ENCODE data around the gene SLC25A12.
A peak's percentile ranks its signal among the peaks of the same experiment; 100 is the strongest.
"Not testable (repeated sequence)": the region's sequence is repeated elsewhere in the genome, so short reads cannot be mapped to it uniquely, and the experiment has no call there.

The SLC25A12 gene, protein sequence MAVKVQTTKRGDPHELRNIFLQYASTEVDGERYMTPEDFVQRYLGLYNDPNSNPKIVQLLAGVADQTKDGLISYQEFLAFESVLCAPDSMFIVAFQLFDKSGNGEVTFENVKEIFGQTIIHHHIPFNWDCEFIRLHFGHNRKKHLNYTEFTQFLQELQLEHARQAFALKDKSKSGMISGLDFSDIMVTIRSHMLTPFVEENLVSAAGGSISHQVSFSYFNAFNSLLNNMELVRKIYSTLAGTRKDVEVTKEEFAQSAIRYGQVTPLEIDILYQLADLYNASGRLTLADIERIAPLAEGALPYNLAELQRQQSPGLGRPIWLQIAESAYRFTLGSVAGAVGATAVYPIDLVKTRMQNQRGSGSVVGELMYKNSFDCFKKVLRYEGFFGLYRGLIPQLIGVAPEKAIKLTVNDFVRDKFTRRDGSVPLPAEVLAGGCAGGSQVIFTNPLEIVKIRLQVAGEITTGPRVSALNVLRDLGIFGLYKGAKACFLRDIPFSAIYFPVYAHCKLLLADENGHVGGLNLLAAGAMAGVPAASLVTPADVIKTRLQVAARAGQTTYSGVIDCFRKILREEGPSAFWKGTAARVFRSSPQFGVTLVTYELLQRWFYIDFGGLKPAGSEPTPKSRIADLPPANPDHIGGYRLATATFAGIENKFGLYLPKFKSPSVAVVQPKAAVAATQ
- 27.7 to 36.6 (median 34.3) reads per million in 4 experiments for total RNA-seq

DNA sequence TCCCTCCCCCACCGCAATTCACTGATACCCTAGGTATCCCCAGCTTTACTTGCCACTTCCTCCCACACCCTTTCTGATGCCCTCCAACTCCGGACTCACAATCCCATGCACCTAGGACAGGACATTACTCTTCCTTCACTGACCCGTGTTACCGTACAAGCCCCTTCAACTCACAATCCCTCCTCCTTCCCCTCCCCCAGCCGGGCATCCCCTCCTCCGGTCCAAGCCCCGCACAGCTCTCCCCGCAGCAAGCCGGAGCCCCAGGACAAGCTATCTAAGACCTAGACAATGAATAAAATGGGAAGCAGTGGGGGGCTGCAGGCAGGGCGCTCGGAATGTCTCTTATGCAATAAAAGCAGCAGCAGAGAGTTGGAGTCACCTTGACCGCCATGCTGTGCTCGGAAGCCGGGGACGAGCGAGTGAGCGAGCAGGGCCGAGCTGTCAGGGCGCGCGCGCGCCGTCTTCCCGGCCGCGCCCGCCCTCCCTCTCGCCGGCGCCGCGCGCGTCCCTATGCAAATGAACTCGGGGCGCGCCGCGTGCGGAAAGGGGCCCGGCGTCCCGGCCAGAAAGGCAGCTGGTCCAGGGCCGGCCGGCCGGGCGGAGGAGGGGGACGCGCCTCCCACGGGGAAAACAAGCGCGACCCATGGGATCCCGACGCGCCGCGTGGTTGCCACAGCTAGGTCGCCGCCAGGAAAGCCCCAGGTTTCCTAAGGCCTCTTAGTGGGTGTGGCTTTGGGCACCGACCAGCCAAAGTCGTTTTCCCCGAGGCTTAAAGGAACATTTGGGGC, at the start of gene SLC25A12:
Gene SLC25A12 (minus strand): TSS at position 421 of the 788 bp plus-strand sequence. CDS start 30 bp downstream, at position 391.
- peak; percentile 50 for DNase-seq

DNA sequence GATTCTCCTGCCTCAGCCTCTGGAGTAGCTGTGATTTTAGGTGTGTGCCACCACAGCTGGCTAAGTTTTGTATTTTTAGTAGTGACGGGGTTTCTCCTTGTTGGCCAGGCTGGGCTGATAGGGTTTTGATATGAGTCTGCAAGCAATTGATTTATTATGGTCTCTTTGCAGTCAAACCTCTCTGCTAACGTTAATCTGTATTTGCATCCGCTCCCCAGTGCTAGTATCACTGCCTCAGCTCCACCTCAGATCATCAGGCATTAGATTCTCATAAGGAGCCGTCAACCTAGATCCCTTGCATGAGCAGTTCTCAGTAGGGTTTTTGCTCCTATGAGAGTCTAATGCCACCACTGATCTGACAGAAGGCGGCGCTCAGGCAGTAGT, 47.3 kb upstream of the SLC25A12 start:
- DNase-seq, result no peak

DNA sequence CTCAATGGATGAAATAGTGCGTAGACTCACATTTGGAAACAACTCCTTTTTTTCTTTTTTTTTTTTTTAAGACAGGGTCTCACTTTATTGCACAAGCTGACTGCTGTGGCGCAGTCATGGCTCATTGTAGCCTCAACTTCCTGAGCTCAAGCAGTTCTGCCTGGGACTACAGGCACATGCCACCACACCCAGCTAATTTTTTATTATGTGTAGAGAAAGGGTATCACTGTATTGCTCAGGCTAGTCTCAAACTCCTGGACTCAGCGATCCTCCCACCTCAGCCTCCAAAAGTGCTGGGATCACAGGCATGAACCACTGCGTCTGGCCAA, 45.7 kb upstream of the SLC25A12 start:
- no peak for DNase-seq

GRCh38 chr2:171939058-171939742, 45.2 kb upstream of the SLC25A12 start:
- no peak for DNase-seq

- DNase-seq, result no peak
Observed at GRCh38 chr2:171930385-171930784, 36.3 kb upstream of the SLC25A12 start.

DNA sequence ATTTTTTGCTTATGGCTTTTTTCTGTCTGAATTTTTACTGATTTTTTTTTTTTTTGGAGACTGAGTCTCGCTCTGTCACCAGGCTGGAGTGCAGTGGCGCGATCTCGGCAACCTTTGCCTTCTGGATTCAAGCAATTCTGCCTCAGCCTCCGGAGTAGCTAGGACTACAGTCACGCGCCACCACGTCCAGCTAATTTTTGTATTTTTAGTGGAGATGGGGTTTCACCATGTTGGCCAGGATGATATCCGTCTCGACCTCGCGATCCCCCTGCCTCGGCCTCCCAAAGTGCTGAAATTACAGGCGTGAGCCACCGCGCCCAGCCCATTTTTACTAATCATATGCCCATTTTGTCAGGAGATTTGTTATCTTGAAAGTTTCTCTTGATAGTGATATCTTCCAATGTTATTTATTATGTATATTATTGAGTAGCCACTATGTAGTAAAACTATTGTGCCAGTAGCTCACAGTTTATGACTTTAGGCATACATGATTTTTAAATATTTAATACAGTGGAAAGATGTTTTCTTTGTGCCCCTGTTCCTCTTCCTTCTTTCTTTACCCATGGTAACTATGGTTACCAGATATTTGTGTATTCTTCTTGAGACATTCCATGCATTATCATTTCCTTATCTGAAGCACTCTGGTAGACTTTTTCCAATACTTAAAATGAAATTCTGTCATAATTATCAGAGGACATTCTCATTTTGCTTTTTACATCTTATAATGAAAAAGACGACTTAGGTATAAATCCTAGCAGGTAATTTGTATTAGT, 30.3 kb upstream of the SLC25A12 start:
- DNase-seq, result no peak

DNA sequence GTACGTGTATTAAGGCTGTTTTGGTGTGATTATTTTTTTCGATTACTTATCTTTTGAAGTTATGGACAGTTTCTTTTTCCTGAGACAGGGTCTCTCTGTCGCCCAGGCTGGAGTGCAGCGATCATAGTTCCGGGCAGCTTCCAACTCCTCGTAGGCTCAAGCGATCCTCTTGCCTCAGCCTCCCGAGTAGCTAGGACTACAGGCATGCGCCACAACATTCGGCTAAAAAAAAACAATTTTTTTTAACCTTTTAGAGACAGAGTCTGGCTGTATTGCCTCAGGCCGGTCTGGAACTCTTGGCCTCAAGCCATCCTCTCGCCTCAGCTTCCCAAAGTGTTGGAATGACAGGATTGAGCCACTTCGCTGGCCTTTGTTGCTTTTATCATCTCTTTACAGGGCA, 29.2 kb upstream of the SLC25A12 start:
- DNase-seq, result no peak

DNA sequence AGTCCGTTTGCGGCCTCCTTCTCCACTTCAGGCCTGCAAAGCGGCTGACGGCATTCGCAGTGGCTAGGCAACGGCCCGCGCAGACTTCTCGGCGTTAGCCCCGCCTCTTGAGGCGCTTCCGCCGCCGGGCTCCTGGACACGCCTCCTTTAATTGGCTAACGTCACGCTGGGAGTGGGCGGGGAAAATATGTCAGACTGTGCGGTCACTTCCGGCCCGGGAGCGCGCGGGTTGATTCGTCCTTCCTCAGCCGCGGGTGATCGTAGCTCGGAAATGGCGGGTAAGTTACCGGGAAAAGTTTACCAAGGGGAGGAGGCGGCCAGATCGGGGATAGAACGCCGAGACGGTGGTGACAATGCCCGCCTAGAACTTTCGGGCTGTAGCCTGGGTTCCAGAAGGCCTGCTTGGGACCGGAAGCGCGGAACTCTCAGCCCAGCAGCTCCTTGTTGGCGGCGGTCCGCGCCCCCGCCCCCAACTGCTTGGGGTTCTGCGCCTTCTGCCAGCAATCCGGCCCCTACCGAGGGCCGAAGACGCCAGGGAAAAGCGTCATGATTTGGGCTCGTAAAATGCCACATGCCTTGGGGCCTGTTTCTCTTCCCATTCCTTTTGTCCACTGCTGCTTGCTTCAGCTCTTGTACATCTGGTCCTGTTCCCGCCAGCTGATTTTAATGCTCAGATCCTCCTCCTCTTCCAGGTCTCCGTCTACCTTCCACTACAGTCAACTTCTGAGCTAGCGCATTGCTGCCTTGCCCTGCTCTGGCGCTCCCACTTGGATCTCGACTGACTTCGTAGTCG, 28.4 kb upstream of the SLC25A12 start, which contains the start of gene HAT1:
Gene HAT1 (plus strand): TSS at position 232 of the 793 bp plus-strand sequence. CDS start 40 bp downstream, at position 272.
- DNase-seq, result peak; percentile 95

- no peak for DNase-seq
Observed at GRCh38 chr2:171921970-171922229, 27.9 kb upstream of the SLC25A12 start.

DNA sequence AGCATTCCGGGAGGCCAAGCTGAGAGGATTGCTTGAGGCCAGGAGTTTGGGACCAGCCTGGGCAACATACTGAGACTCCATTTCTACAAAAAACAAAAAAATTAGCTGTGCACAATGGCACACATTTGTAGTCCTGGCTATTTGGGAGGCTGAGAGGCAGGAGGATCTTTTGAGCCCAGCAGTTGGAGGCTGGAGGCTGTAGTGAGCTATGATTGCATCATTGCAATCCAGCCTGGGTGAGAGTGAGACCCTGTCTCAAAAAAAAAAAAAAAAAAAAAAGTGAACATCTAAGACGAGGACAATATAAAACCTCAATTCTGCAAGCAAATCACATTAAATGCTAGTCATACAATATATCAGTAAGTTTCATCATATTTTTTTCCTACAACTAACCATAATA, 25.4 kb upstream of the SLC25A12 start:
- DNase-seq, result no peak

- no peak for DNase-seq
Observed at GRCh38 chr2:171913517-171913916, 19.5 kb upstream of the SLC25A12 start.

DNA sequence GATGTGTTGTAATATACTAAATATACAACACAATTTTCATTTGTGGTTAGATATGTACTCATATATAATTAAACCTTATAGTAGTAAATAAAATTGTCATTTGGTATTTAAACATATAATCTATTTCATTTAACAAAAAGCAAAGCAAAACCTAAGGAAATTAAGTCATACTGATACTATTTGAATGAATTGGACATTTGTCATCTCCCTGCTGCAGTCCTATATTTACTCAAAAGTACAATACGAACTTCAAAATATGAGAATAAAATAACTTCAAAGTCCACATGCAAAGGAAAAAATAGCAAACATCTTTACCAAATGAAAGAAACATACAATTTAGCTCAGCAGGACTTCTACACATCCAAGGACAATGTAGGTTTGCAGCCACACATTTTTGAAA, 16.4 kb upstream of the SLC25A12 start:
- no peak for DNase-seq

DNA sequence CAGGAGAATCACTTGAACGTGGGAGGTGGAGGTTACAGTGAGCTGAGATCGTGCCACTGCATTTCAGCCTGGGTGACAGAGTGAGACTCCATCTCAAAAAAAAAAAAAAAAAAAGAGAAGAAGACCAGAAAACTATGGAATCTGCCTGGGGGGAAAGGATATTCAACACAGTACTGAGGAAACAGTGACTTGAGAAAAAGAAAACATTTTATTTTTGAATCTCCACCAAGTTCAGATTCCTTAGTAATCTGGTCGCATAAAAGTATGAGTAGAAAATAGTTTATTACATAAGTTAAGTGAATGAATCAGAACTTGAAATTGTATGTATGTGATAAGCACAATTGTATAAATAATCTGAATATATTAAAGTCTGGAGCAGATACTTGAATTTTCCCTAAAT, 15.2 kb upstream of the SLC25A12 start:
- DNase-seq, result no peak

DNA sequence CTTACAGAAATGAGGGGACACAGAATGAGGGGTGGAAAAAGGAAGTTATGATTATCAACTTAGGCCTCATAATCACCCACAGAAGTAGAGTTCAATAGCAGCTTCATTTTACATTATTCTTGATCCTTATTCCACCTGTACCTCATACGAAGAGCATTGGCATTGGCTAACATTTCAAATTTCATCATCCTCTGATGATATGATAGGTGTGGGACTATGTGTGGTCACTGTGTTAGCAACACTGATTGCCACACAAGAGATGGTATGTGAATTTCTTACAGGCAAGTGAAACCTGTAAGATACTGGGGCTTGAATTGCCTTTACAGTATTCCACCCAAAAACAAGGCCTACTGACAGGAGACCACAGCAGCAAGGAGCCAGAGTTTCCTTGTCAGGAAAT, 14.2 kb upstream of the SLC25A12 start:
- no peak for DNase-seq

DNA sequence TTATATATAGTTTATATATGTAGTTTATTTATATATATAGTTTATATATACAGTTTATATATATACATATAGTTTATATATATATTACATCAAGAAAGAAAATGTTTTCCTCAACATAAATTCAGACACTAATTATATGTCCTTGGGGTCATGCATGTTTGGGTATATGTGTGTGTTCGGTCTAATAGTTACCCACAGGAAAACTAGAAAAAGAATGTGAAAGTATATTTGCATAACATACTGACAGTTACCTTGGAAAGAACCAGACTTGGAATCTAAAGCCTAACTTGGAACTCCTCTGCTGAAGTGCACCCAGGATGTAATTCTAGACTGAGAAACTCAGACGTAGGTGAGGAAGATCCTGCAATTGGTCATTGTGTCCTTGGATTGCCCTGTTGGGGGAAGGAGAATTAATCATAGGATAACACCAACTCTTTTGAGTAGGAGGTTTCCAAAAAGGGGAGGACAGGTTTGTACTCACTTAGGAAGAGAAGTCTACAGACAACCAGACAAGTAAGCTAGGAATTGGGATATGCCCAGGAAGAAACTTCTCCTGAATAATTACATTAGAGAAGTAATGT, 8.9 kb upstream of the SLC25A12 start:
- DNase-seq, result no peak

GRCh38 chr2:171899623-171900282, 5.7 kb upstream of the SLC25A12 start:
- not testable (repeated sequence) for DNase-seq

DNA sequence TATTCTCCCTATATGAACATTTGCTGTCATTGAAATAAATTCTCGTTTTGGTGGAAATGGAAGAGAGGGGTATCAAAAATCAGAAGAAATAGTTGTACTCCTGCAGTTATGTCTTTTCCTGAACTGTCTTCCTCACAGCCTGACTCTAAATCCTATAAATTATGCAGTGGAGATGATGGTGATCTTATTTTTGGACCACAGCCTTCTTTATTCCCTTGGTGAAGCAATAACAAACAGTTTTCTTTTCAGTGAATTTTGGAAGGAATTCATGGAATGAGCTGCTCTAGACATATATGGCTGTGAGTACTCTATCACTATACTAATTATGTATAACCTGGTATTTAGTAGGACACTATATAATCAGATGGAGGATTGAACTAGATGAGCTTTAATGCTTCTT, 1.7 kb upstream of the SLC25A12 start:
- DNase-seq, result no peak

- no peak for DNase-seq
Observed at GRCh38 chr2:171894612-171894947, 536 bp upstream of the SLC25A12 start.

DNA sequence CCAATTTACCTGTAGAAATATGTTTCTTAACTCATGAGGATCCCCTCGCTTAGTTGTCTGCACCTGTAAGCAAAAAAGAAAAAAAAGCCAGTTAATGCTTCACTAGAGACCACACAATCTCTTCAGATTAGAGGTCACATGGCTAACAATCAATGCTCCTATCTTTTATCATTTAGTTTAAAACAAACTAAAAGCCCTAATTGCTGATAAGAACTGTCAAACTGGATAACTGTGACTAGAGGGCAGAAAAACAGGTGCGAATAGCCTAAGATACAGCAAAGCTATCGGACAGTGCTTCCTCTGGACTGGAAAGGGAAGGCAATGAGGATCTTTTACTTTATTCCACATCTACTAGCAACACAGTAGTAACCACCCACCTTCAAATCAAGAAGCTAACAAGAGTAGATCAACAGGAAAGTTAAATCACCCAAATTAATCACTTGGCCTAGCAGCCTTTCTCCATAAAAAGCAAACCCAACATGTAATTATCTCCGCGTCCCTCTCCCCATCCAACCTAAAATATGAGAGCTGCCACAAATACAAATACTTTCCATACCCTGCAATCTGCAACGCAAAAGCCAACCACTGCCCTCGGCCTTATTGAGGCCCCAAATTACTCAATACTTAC, 734 bp downstream of the SLC25A12 start:
- DNase-seq, result no peak

GRCh38 chr2:171889808-171890207, 4.2 kb downstream of the SLC25A12 start:
- no peak for DNase-seq
